Keratinocyte (primary cell): ENCODE measurements around the gene PGAP3.

ENCODE experiments used
- CTCF ChIP-seq, 3 experiments: IDR thresholded peaks in 1 of 3; conservative IDR thresholded peaks in 1 of 3; optimal IDR thresholded peaks in 1 of 3; 2 replicates in 2 of 3; 3 replicates in 1 of 3; pipeline versions ENCODE3 to v1.5.1; 2011; ENCODE audit warnings: low read length in 3 of 3, mild to moderate bottlenecking in 3 of 3, moderate library complexity in 2 of 3, control low read depth in 1 of 3, inconsistent platforms in 1 of 3; ENCODE audit not compliant: insufficient read depth in 2 of 3; ENCODE audit errors: extremely low read depth in 1 of 3
- EZH2 ChIP-seq: IDR thresholded peaks from one replicate; pipeline ENCODE4 v1.6.1; 2012; ENCODE audit warnings: inconsistent platforms, mild to moderate bottlenecking, low read length, moderate library complexity

GRCh38 chr17:39655105-39655504 lies 32.8 kb downstream of the PGAP3 start:
- TF ChIP-seq CTCF (optimal IDR thresholded peaks at IDR 0.05 in 1 of 3, IDR thresholded peaks at IDR 0.05 in 1 of 3, conservative IDR thresholded peaks at IDR 0.05 in 1 of 3; ENCODE audit: extremely low read depth in 1 of 3, insufficient read depth in 2 of 3, low read length in 3 of 3), result no peak
- TF ChIP-seq EZH2, result no peak
